Fibroblast of villous mesenchyme (primary cell): Measurements from ENCODE around the gene SCGB1D4. TPM values are rescaled to one million over a fixed set of nuclear protein-coding genes. Genes with fewer than 3 reads are reported as not detected.
"Not testable (repeated sequence)": the region's sequence is repeated elsewhere in the genome, so short reads cannot be mapped to it uniquely, and the experiment has no call there.

Experiments used
- DNase-seq: peaks from one replicate; pipeline ENCODE4 v3.0.0-alpha.2; 2010; ENCODE audit warnings: low read depth
- H3K4me3 ChIP-seq: 2 replicates; pipeline ENCODE4 v1.5.1; 2011; ENCODE audit warnings: low read depth, mild to moderate bottlenecking, low read length
- total RNA-seq: library from RNA; depleted of rRNA; stranded (reverse); fragments of >200 nt; gene quantifications from 2 replicates; pipeline ENCODE4 v1.2.3, GENCODE V29; 2012
- TF ChIP-seq, protein P1 (sequence below): IDR thresholded peaks from 2 replicates; pipeline ENCODE4 v1.5.1; 2012; ENCODE audit warnings: low read depth, mild to moderate bottlenecking, low read length; ENCODE audit not compliant: insufficient read depth

SCGB1D4 gene, protein sequence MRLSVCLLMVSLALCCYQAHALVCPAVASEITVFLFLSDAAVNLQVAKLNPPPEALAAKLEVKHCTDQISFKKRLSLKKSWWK
- not detected in 2 replicates for total RNA-seq

DNA sequence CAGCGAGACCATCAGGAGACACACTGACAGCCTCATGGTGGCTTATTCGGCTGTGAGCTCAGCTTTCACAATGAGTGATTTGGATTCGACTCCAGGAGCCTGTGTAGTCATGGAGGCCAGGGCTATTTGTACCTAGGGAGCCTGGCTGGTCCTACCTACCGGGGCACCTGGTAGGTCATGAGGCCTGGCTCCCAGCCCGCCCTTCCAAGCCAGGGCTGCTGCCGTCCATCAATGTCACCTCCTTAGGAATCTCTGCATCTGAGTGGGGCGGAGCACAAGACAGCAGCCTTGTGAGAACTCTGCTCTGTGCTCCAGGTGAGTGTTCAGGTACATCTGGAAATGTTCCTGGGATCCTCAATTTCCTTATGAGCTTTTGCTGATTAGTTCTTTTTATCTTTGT, at the start of gene SCGB1D4:
TSS of gene SCGB1D4 (minus strand) at position 101 of the 400 bp plus-strand sequence. CDS start at position 36, 65 bp downstream.
- TF ChIP-seq, protein P1, sequence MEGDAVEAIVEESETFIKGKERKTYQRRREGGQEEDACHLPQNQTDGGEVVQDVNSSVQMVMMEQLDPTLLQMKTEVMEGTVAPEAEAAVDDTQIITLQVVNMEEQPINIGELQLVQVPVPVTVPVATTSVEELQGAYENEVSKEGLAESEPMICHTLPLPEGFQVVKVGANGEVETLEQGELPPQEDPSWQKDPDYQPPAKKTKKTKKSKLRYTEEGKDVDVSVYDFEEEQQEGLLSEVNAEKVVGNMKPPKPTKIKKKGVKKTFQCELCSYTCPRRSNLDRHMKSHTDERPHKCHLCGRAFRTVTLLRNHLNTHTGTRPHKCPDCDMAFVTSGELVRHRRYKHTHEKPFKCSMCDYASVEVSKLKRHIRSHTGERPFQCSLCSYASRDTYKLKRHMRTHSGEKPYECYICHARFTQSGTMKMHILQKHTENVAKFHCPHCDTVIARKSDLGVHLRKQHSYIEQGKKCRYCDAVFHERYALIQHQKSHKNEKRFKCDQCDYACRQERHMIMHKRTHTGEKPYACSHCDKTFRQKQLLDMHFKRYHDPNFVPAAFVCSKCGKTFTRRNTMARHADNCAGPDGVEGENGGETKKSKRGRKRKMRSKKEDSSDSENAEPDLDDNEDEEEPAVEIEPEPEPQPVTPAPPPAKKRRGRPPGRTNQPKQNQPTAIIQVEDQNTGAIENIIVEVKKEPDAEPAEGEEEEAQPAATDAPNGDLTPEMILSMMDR, result no peak
- DNase-seq, result no peak
- H3K4me3 ChIP-seq, result no peak within 1 kb of the TSS

DNA sequence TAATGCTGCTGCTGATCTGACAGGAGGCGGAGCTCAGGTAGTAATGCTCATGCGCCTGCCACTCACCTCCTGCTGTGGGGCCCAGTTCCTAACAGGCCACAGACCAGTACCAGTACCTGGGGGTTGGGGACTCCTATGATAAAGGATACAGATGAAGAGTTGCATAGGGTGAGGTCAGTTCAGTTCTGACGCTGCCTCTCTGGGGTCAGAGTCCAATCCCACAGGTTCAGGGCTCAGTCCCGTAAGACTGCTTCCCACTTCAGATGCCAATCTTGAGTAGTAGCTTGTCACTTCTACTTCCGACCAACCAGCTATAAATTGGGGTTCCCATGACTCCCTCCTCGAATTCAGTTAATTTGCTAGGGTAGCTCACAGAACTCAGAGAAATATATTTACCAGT, 47.0 kb upstream of the SCGB1D4 start:
- DNase-seq, result no peak

DNA sequence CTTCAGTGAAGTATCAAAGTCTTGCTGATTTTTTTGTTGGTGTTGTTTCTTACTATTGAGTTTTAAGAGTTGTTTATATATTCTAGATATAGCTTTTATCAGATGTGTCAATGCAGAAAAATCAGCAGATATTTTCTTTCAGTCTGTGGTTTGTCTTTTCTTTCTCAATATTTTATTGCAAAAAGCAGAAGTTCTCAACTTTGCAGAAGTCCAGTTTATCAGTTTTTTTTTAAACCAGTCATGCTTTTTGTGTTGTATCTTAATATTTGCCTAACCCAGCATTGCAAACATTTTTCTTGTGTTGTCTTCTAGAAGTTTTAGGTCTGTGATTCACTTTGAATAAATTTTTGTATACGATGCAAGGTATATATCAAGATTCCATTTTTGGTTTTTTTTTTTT, 45.3 kb upstream of the SCGB1D4 start:
- no peak overlapping the region for H3K4me3 ChIP-seq
- DNase-seq, result no peak
- TF ChIP-seq, protein P1, result no peak

More for the DNA sequence above, 47.0 kb upstream of the SCGB1D4 start:
- TF ChIP-seq, protein P1, result no peak
- no peak overlapping the region for H3K4me3 ChIP-seq

DNA sequence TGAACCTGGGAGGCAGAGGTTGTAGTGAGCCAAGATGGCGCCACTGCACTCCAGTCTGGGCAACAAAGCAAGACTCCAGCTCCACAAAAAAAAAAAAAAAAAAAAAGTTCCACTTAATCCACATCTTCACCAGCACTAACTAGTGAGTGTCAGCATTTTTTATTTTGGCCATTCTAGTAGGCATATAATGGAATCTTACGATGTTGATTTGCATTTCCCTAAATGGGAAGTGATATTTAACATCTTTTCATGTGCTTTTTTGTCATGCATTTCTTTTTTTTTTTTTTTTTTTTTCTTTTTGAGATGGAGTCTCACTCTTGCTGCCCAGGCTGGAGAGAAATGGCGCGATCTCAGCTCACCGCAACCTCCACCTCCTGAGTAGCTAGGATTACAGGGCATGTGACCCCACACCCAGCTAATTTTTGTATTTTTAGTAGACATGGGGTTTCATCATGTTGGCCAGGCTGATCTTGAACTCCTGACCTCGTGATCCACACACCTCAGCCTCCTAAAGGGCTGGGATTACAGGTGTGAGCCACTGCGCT, 44.8 kb upstream of the SCGB1D4 start:
- not testable (repeated sequence) for DNase-seq, H3K4me3 ChIP-seq

DNA sequence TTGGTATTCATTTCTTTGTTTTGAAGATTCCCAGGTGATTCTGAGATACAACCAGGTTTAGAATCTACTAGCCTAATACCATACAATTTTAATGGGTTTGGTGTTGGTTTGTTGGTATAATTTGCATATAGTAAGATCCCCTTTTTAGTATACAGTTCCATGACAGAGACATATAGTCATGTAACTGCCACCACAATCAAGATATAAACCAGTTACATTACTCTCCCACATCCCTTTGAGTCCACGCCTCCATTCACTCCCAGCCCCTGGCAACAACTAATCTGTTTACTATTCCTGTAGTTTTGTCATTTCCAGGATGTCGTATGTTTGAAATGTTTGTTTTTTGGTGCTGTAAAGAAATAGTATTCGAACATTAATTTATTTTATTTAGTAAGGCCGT, 42.7 kb upstream of the SCGB1D4 start:
- DNase-seq, result no peak
- TF ChIP-seq, protein P1, result no peak
- H3K4me3 ChIP-seq, result no peak overlapping the region

DNA sequence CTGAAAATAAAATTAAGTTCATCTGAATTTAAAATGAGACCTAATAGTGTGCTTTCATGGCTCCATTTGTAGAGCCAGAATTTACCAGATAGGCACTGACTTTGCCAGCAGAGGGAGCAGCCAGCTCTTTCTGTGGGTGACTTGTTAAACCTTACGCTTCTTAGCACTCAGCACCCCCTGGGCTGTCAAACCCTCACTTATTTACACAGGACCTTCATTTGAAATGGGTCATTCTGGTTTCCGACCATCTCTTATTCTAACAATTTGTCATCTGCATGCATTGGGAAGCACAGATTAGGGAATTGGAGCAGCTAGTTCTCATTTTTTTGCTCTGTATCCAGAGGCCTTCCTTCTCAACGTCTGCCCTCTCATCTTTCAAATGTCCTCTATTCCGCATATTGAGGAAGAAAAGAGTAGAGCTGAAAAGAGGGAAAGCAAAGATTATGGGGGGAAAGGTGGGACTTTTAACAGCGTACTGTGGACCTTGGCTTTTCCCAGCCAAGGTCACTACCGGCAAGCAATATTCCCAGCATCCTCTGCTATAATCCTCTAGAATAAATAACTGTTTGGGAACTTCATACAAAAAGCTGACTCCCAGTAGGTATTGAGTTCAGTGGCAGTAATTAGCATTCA, 41.5 kb upstream of the SCGB1D4 start:
- H3K4me3 ChIP-seq, result no peak overlapping the region
- DNase-seq, result peak; percentile 57
- TF ChIP-seq, protein P1, result peak; percentile 80

DNA sequence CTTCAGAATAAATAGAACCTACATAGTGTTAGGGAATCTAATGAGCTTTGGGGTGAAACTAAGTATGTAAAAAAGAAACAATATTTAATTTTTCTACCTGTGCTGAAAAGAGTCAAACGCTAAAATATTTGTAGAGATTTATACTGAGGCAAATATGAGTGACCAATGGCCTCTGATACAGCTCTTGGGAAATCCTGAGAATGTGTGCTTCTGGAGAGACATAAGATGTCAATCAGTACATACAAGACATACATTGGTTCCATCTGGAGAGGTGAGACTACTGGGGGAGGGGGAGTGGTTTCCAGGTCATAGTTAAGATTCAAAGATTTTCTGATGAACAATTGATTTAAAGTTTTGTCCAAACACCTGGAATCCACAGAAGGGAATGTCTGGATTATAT, 39.3 kb upstream of the SCGB1D4 start:
- DNase-seq, result no peak
- peak overlapping the region; percentile 65 for H3K4me3 ChIP-seq
- TF ChIP-seq, protein P1, result no peak
